Body of pancreas (tissue), 4 donors: Measurements from ENCODE around the gene DUSP16. TPM values are rescaled to one million over a fixed set of nuclear protein-coding genes. Genes with fewer than 3 reads are reported as not detected.

Experiments used
- ATAC-seq: fragments of 150-250 bp; one replicate; pipeline ENCODE4 v1.9.1; 2016
- DNase-seq, 4 donors: peaks; one replicate each; pipeline ENCODE4 v3.0.0-alpha.2; 2019
- H3K27ac ChIP-seq, 4 donors: fragments of 200-600 bp; sonication (generic); 1 replicate in 3 of 4; 2 replicates in 1 of 4; pipeline versions ENCODE4 v1.5.1 to v1.6.1; 2016 to 2019; ENCODE audit warnings: mild to moderate bottlenecking in 1 of 4, mixed read lengths in 1 of 4, moderate library complexity in 1 of 4
- H3K27me3 ChIP-seq, 2 donors: fragments of 200-600 bp; sonication (generic); one replicate each; pipeline ENCODE4 v1.6.0; 2016; ENCODE audit warnings: mild to moderate bottlenecking in 1 of 2
- H3K36me3 ChIP-seq, 2 donors: fragments of 200-600 bp; sonication (generic); replicated peaks in 1 of 2; 2 replicates each; pipeline ENCODE4 v1.5.1; 2016; ENCODE audit warnings: low read depth in 2 of 2; ENCODE audit not compliant: insufficient read depth in 1 of 2
- H3K4me1 ChIP-seq: fragments of 200-600 bp; sonication (generic); one replicate; pipeline ENCODE4 v1.6.0; 2016
- H3K4me3 ChIP-seq, 2 donors: fragments of 200-600 bp; sonication (generic); 1 replicate in 1 of 2; 2 replicates in 1 of 2; pipeline ENCODE4 v1.5.1; 2016 to 2019
- H3K9me3 ChIP-seq, 3 donors: fragments of 200-600 bp; sonication (generic); 1 replicate in 2 of 3; 2 replicates in 1 of 3; pipeline ENCODE4 v1.5.1; 2016
- CTCF ChIP-seq, 7 experiments: fragments of 450-650 bp in 4 of 7; fragments of 200-600 bp in 3 of 7; sonication (generic) in 3 of 7; IDR thresholded peaks; one replicate each; pipeline ENCODE4 v1.5.1; 2016 to 2019; ENCODE audit warnings: antibody characterized with exemption in 7 of 7
- POLR2A ChIP-seq, 3 donors: fragments of 450-650 bp; IDR thresholded peaks; one replicate each; pipeline ENCODE4 v1.6.1; 2016; ENCODE audit warnings: antibody characterized with exemption in 3 of 3, mild to moderate bottlenecking in 2 of 3
- WGBS, 2 donors: methylation state at CpG; one replicate each; pipeline ENCODE4 v1.1.5; 2017; 5-methylcytosine and 5-hydroxymethylcytosine counted together
- intact Hi-C: fragments of 100-400 bp; cut with DNase I; formaldehyde crosslinking; loops from one replicate; pipeline ENCODE4 v1.15.1; 2023
- total RNA-seq, 2 donors: library from RNA; depleted of rRNA; stranded (reverse); fragments of >200 nt; gene quantifications; one replicate each; pipeline ENCODE4 v1.1.0, GENCODE V29; 2016

The DUSP16 gene
- total RNA-seq, 2 donors from 2014 or later = 30.3 to 32.9 TPM

- intact Hi-C loops = no loop called here
- no peak for DNase-seq
- Histone ChIP-seq H3K4me1 (peaks cover 46% of the 10 kb centered on the region), H3K4me3 (no peak overlapping the region), H3K27ac (no peak overlapping the region), H3K9me3 (no peaks in the 10 kb centered on the region), H3K36me3 (no peaks in the 10 kb centered on the region), H3K27me3 (no peaks in the 10 kb centered on the region)
- WGBS, 2 donors = 40 to 50% methylated on average over 4 of the region's 4 CpGs
- no peak for ATAC-seq
- TF ChIP-seq POLR2A (IDR thresholded peaks at IDR 0.05) (no peak), CTCF (IDR thresholded peaks at IDR 0.05) (no peak)
Measured at GRCh38 chr12:12519354-12519998, 43.2 kb downstream of the DUSP16 start.

- peaks cover 43% of the 10 kb centered on the region for H3K4me1 ChIP-seq
- H3K9me3 ChIP-seq = no peaks in the 10 kb centered on the region
- H3K4me3 ChIP-seq = no peak overlapping the region
- ATAC-seq (no peak), DNase-seq (no peak)
- no peak for TF ChIP-seq POLR2A (IDR thresholded peaks at IDR 0.05)
- TF ChIP-seq CTCF (IDR thresholded peaks at IDR 0.05) = no peak
- no peak overlapping the region for H3K27ac ChIP-seq
- intact Hi-C loops = no loop called here
- WGBS, 2 donors = 65 to 71% methylated on average over 4 of the region's 4 CpGs
- no peaks in the 10 kb centered on the region for H3K27me3 ChIP-seq
- no peaks in the 10 kb centered on the region for H3K36me3 ChIP-seq
Measured at GRCh38 chr12:12518919-12519318, 43.7 kb downstream of the DUSP16 start.

GRCh38 chr12:12518464-12518845 lies 44.2 kb downstream of the DUSP16 start:
- intact Hi-C loops = no loop called here
- Histone ChIP-seq H3K4me3 (no peak overlapping the region), H3K9me3 (no peaks in the 10 kb centered on the region), H3K4me1 (peaks cover 39% of the 10 kb centered on the region), H3K27ac (no peak overlapping the region), H3K36me3 (no peaks in the 10 kb centered on the region), H3K27me3 (no peaks in the 10 kb centered on the region)
- no peak for TF ChIP-seq POLR2A (IDR thresholded peaks at IDR 0.05)
- TF ChIP-seq CTCF (IDR thresholded peaks at IDR 0.05) = no peak
- DNase-seq (no peak), ATAC-seq (no peak)
- 72 to 83% methylated on average over 3 of the region's 3 CpGs for WGBS, 2 donors

GRCh38 chr12:12513416-12514006 lies 49.2 kb downstream of the DUSP16 start:
- no peak overlapping the region for H3K27ac ChIP-seq
- no peak for DNase-seq
- intact Hi-C loops = no loop called here
- no peaks in the 10 kb centered on the region for H3K27me3 ChIP-seq
- no peaks in the 10 kb centered on the region for H3K36me3 ChIP-seq
- peaks cover 24% of the 10 kb centered on the region for H3K4me1 ChIP-seq
- no peak for ATAC-seq
- no peaks in the 10 kb centered on the region for H3K9me3 ChIP-seq
- TF ChIP-seq CTCF (IDR thresholded peaks at IDR 0.05) = no peak
- TF ChIP-seq POLR2A (IDR thresholded peaks at IDR 0.05) = no peak
- 97 to 99% methylated on average over 3 of the region's 3 CpGs for WGBS, 2 donors
- no peak overlapping the region for H3K4me3 ChIP-seq
